Activated T-cell treated with anti-CD3 and anti-CD28 coated beads, Interleukin-2, amount 50 U/mL, for 24 hours (primary cell): Measurements from ENCODE around the gene PRDM8.
A peak's percentile ranks its signal among the peaks of the same experiment; 100 is the strongest.

Experiments
- DNase-seq: peaks from one replicate; pipeline ENCODE4 v3.0.0-alpha.2; 2020
- H3K27ac Mint-ChIP-seq: 2 replicates; pipeline ENCODE4 v1.8.0; 2020; ENCODE audit warnings: mild to moderate bottlenecking, mixed read lengths
- H3K27me3 Mint-ChIP-seq: 2 replicates; pipeline ENCODE4 v1.8.0; 2020; ENCODE audit warnings: mixed read lengths
- H3K36me3 Mint-ChIP-seq: 2 replicates; pipeline ENCODE4 v1.8.0; 2020; ENCODE audit warnings: low read depth, mixed read lengths
- H3K4me1 Mint-ChIP-seq: 2 replicates; pipeline ENCODE4 v1.8.0; 2020; ENCODE audit warnings: low read depth, mixed read lengths
- H3K4me3 Mint-ChIP-seq: 2 replicates; pipeline ENCODE4 v1.8.0; 2020; ENCODE audit warnings: mild to moderate bottlenecking, moderate library complexity, mixed read lengths
- H3K9me3 Mint-ChIP-seq: 2 replicates; pipeline ENCODE4 v1.8.0; 2020; ENCODE audit warnings: mixed read lengths

The PRDM8 gene

DNA sequence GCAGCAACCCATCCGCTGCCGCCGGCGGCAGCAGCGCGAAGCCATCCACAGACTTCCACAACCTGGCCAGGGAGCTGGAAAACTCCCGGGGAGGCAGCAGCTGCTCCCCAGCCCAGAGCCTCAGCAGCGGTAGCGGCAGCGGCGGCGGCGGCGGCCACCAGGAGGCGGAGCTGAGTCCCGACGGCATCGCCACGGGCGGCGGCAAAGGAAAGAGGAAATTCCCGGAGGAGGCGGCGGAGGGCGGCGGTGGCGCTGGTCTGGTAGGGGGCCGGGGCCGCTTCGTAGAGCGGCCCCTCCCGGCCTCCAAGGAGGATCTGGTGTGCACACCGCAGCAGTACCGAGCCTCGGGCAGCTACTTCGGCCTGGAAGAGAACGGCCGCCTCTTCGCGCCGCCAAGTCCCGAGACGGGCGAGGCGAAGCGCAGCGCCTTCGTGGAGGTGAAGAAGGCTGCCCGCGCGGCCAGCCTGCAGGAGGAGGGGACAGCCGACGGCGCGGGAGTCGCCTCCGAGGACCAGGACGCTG, 4.9 kb downstream of the PRDM8 start:
- peak overlapping the region; percentile 68 for H3K4me3 Mint-ChIP-seq
- no peaks in the 10 kb centered on the region for H3K9me3 Mint-ChIP-seq
- peaks cover 27% of the 10 kb centered on the region for H3K4me1 Mint-ChIP-seq
- H3K27ac Mint-ChIP-seq: peak overlapping the region; percentile 50
- H3K27me3 Mint-ChIP-seq: peaks cover 40% of the 10 kb centered on the region
- H3K36me3 Mint-ChIP-seq: no peaks in the 10 kb centered on the region
- DNase-seq: peak; percentile 89

GRCh38 chr4:80202741-80203553, 5.6 kb downstream of the PRDM8 start:
- peak overlapping the region; percentile 57 for H3K27ac Mint-ChIP-seq
- H3K9me3 Mint-ChIP-seq: no peaks in the 10 kb centered on the region
- H3K27me3 Mint-ChIP-seq: peaks cover 40% of the 10 kb centered on the region

DNA sequence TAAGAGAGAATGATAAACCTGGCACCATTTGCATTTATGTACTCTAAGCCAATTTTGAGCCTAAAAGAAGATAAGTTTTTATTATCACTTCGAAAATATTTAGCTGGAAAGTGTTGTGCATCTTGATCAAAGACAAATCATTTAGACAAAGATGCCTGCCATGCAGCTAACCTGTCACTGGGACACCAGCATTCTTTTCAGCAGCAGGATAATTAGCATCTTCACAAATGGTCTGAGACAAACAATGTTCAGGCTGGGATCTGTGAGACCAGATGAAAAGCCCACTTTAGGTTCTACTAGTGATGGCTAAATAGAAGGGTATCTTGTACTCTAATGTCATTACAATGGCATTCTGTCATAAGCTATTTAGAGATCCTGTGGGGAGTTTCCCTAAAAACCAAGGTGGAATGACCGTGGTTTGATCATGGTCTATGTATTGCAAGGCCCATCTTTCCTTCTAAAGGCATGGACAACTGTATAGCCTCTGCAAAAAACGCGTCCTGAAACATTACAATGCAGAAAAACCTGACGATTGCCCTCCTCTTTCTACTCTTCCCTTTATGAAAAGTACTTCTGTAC, 7.2 kb downstream of the PRDM8 start:
- peaks cover 16% of the 10 kb centered on the region for H3K4me1 Mint-ChIP-seq
- no peak overlapping the region for H3K4me3 Mint-ChIP-seq
- H3K27ac Mint-ChIP-seq: no peak overlapping the region
- no peaks in the 10 kb centered on the region for H3K9me3 Mint-ChIP-seq
- no peaks in the 10 kb centered on the region for H3K36me3 Mint-ChIP-seq
- DNase-seq: no peak
- H3K27me3 Mint-ChIP-seq: peaks cover 38% of the 10 kb centered on the region

More at GRCh38 chr4:80202741-80203553, 5.6 kb downstream of the PRDM8 start:
- Mint-ChIP-seq H3K4me3 (peak overlapping the region; percentile 75), H3K36me3 (no peaks in the 10 kb centered on the region), H3K4me1 (peaks cover 22% of the 10 kb centered on the region)
- DNase-seq: peak; percentile 72

GRCh38 chr4:80206111-80206510, 8.8 kb downstream of the PRDM8 start:
- peaks cover 14% of the 10 kb centered on the region for H3K4me1 Mint-ChIP-seq
- no peak for DNase-seq
- no peaks in the 10 kb centered on the region for H3K36me3 Mint-ChIP-seq
- H3K9me3 Mint-ChIP-seq: no peaks in the 10 kb centered on the region
- H3K4me3 Mint-ChIP-seq: no peak overlapping the region
- no peak overlapping the region for H3K27ac Mint-ChIP-seq
- H3K27me3 Mint-ChIP-seq: peaks cover 40% of the 10 kb centered on the region

DNA sequence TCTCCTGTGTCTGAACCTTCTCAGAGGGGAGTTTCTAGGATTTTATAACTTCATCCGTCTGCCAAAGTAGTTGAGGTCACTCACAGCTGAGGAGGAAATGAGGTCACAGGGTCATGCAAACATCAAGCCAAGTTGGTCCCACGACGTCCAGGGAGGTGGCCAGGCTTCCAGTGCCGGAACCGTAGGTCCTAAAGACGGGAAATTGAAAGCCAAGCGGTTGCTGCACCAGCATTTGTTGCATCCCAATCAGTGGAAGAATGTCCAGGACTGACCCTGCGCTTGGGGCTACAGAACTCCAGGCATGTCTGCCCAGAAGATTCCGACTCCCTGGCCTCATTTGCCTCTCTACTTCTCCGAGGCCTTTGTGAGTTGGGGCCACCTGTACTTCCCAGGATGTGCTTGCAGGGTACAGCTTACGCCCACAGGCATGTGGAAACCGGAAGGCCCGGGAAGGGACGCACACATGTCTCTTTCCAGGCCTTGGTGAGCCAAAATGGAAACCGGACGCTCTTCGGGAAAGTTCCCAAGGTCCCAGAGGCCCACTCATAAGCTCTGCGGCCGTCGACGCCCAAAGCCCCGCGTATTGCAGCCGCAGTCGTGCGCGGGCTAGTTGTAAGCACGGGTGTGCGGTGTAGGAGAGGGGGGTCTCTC, 9.3 kb downstream of the PRDM8 start:
- Mint-ChIP-seq H3K27ac (no peak overlapping the region), H3K27me3 (peaks cover 39% of the 10 kb centered on the region), H3K36me3 (no peaks in the 10 kb centered on the region)

GRCh38 chr4:80207172-80207583, 9.9 kb downstream of the PRDM8 start:
- Mint-ChIP-seq H3K4me1 (peaks cover 6% of the 10 kb centered on the region), H3K36me3 (no peaks in the 10 kb centered on the region), H3K27me3 (peaks cover 39% of the 10 kb centered on the region), H3K9me3 (no peaks in the 10 kb centered on the region), H3K4me3 (no peak overlapping the region), H3K27ac (no peak overlapping the region)
- DNase-seq: no peak

More for the DNA sequence above, 9.3 kb downstream of the PRDM8 start:
- DNase-seq: no peak
- Mint-ChIP-seq H3K4me1 (peaks cover 8% of the 10 kb centered on the region), H3K4me3 (no peak overlapping the region), H3K9me3 (no peaks in the 10 kb centered on the region)

- H3K27ac Mint-ChIP-seq: no peak overlapping the region
- no peak overlapping the region for H3K4me3 Mint-ChIP-seq
- H3K36me3 Mint-ChIP-seq: no peaks in the 10 kb centered on the region
- no peak for DNase-seq
- H3K27me3 Mint-ChIP-seq: peaks cover 39% of the 10 kb centered on the region
- no peaks in the 10 kb centered on the region for H3K9me3 Mint-ChIP-seq
- peaks cover 6% of the 10 kb centered on the region for H3K4me1 Mint-ChIP-seq
Measured at GRCh38 chr4:80207664-80208063, 10.4 kb downstream of the PRDM8 start.

GRCh38 chr4:80208610-80209339, 11.5 kb downstream of the PRDM8 start:
- H3K27me3 Mint-ChIP-seq: peaks cover 33% of the 10 kb centered on the region
- H3K36me3 Mint-ChIP-seq: no peaks in the 10 kb centered on the region
- H3K4me3 Mint-ChIP-seq: no peak overlapping the region

GRCh38 chr4:80209340-80209701, 12.0 kb downstream of the PRDM8 start:
- Mint-ChIP-seq H3K4me3 (no peak overlapping the region), H3K9me3 (no peaks in the 10 kb centered on the region), H3K36me3 (no peaks in the 10 kb centered on the region), H3K4me1 (no peaks in the 10 kb centered on the region), H3K27ac (no peak overlapping the region), H3K27me3 (peaks cover 33% of the 10 kb centered on the region)
- no peak for DNase-seq

More at GRCh38 chr4:80208610-80209339, 11.5 kb downstream of the PRDM8 start:
- Mint-ChIP-seq H3K9me3 (no peaks in the 10 kb centered on the region), H3K4me1 (no peaks in the 10 kb centered on the region), H3K27ac (no peak overlapping the region)
- no peak for DNase-seq

GRCh38 chr4:80210549-80210948, 13.2 kb downstream of the PRDM8 start:
- no peaks in the 10 kb centered on the region for H3K9me3 Mint-ChIP-seq
- no peak overlapping the region for H3K27ac Mint-ChIP-seq
- H3K36me3 Mint-ChIP-seq: no peaks in the 10 kb centered on the region
- peaks cover 1% of the 10 kb centered on the region for H3K4me1 Mint-ChIP-seq
- DNase-seq: no peak
- no peak overlapping the region for H3K4me3 Mint-ChIP-seq
- peaks cover 27% of the 10 kb centered on the region for H3K27me3 Mint-ChIP-seq

DNA sequence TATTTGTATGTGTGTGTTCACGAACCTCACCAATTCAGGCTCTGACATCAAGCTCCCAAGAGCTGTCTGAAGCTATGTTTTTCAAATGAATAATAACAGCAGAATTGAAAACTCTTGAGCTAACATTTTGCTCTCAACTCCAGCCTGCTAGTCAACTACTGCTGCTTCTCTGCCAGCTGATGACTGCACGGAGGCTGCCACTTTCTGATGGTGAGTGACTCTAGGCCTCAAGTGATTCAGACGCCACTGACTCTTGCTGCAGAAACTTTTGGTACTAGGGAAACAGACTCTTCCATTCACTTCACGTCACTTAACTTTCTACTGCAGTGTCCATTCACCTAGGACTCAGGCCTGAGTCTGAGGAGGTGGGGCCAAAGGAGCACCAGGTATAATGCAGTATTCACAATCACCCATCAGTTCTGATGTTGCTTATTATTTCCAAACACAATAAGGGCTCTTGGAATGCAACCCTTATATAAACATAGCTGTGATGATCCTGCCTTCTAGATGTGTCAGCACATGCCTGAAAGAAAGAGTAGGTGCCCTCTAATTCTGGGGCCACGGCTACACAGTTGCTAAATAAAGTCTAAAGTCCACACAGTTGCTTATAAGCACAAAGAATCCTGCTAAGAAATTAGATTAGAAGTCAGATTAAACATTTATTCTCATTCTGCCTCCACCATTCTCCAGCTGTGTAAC, 16.0 kb downstream of the PRDM8 start:
- H3K27ac Mint-ChIP-seq: no peak overlapping the region
- no peaks in the 10 kb centered on the region for H3K36me3 Mint-ChIP-seq
- no peak for DNase-seq
- H3K9me3 Mint-ChIP-seq: no peaks in the 10 kb centered on the region
- H3K4me1 Mint-ChIP-seq: peaks cover 1% of the 10 kb centered on the region
- peaks cover 20% of the 10 kb centered on the region for H3K27me3 Mint-ChIP-seq
- no peak overlapping the region for H3K4me3 Mint-ChIP-seq

- H3K4me3 Mint-ChIP-seq: no peak overlapping the region
- no peak for DNase-seq
- H3K9me3 Mint-ChIP-seq: no peaks in the 10 kb centered on the region
- H3K27ac Mint-ChIP-seq: no peak overlapping the region
- H3K36me3 Mint-ChIP-seq: no peaks in the 10 kb centered on the region
- H3K27me3 Mint-ChIP-seq: peaks cover 26% of the 10 kb centered on the region
- peaks cover 1% of the 10 kb centered on the region for H3K4me1 Mint-ChIP-seq
Measured at GRCh38 chr4:80215449-80216052, 18.2 kb downstream of the PRDM8 start.

GRCh38 chr4:80216100-80216761, 18.9 kb downstream of the PRDM8 start:
- H3K27ac Mint-ChIP-seq: no peak overlapping the region
- no peaks in the 10 kb centered on the region for H3K9me3 Mint-ChIP-seq
- H3K36me3 Mint-ChIP-seq: no peaks in the 10 kb centered on the region
- peaks cover 22% of the 10 kb centered on the region for H3K27me3 Mint-ChIP-seq
- no peak for DNase-seq
- H3K4me3 Mint-ChIP-seq: no peak overlapping the region
- H3K4me1 Mint-ChIP-seq: peaks cover 1% of the 10 kb centered on the region
